Stimulated activated CD4-positive, alpha-beta T cell treated with anti-CD3 and anti-CD28 coated beads, Interleukin-4, amount 100 ng/mL, for 48 hours (primary cell): Measurements from ENCODE around the gene TMEM33.

Experiments
- DNase-seq, 2 donors: peaks; one replicate each; pipeline ENCODE4 v3.0.0-alpha.2; 2020; ENCODE audit warnings: low read depth in 2 of 2

Gene TMEM33

DNA sequence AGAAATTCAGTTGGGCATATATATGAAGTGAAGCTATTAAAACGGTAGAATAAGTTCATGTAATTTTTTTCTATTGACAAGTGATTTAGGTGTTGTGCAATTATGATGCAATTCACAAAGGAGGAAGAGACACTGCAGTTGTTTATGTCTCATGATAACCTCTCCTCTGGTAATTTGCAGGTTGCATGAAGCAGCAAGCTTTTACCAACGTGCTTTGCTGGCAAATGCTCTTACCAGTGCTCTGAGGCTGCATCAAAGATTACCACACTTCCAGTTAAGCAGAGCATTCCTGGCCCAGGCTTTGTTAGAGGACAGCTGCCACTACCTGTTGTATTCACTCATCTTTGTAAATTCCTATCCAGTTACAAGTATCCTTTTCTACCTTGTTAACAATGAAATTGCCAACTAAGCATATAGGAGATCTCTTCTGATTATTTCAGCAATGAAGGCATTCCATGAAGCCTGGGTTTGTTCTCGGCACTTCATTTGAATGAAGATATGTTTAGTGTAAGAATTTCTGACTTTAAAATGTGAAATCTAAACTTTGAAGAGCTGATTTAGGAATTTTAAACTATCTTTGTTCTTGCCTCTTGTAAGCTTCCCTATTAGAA lies 3.9 kb downstream of the TMEM33 start:
- DNase-seq, result no peak

DNA sequence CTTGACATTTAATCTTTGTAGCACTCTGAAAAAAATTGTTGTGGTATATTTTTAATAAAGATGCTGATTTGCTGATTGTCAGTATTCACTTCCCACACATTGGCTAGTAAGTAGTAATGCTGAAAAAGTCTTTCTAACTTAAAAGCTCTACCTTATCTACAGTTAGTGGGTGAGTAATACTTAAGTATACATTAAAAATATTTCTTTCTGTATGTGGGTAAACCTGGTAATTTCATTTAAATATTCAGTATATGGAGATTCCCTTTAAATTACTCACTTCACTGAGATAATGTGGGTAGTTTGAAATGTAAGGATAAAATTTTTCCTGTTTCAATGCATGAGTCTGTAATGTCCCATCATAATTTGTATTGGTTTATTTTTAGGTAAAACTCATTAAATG lies 5.6 kb downstream of the TMEM33 start:
- no peak for DNase-seq

DNA sequence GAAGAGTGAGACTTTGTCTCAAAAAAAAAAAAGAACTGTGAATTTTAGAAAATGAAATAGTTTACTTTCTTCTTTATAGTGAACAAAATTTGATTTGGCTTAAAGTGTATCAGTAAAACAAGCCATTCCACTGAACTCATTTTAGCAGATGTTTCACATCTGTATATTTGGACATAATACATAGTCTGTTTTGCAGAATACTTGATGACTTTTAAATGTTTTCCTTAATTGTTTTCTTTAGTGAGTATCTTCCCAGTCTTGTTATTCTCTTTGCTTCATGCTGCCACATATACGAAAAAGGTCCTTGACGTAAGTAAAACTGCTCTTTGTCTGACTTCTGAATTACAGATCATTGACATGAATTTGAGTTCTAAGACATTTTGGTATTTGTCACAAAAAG lies 8.3 kb downstream of the TMEM33 start:
- DNase-seq, result no peak

DNA sequence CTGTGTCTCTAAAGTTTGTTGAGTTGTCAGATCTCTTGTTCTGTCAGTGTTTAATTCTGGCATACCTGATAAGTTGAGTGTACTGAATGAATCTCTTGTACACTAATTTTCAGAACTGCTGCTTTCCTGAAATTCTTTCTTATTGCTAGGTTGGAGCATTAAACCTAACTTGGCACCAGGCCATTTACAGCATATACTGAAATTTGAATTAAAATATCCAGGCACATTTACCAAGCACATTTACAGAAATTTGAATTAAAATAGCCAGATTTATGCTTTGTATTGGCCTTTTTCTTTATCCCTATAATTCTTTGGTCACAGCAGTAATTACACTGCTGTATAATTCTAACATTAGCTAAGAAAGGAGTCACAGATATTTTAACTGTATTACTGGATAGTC lies 8.9 kb downstream of the TMEM33 start:
- DNase-seq, result no peak

DNA sequence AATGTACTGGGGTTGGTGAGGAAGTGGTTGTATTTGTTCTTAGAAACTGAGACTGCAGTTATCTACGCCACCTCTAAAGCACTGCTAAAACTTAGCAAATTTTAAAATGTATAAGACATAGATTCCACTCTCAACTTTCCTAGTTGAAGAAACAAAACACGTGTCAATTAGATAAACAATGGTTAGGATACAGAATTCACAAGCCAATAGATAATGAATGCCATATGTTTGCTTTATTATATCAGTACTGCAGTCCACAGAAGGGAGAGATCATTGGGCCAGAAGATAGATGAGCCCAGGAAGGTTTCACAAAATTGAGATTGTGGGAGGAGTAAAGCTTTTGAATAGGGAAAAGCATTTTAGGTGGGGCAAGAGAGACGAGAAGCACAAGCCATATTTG lies 14.3 kb downstream of the TMEM33 start:
- no peak for DNase-seq

DNA sequence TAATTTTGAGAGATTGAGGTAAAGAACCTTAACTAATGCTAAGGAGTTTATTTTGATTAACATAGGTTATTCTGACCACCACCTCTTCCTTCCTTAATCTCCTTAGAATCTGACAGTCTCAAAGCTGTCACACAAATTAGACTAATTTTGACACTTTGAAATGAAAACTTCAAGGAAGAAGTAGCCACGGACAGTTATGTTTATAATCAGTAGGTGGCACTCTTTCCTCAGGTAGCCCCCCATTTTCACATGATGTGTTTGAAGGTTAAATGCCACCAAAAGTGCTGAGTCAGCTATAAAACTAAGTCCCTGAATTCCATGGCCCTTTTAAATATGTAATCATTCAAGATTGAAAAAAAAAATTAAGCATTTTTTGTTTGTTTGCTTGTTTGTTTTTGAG lies 22.4 kb downstream of the TMEM33 start:
- DNase-seq, result no peak

DNA sequence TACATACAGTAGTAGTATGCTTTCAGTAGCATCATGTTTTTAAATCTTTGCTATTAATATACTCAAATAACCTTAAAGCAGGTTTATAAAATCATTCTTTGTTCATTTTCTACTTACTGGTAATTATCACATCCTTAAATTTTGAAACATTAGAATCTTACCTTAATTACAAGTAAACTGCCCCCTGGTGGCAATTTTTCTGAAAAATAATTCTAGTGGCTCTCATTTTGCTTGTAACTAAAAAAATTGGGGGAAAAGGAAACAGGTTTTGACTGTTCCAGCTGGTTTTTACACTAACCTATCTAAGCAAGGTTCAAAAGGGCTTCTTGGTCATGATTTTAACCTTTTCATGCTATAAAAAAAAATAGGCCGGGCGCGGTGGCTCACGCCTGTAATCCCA lies 27.9 kb downstream of the TMEM33 start:
- no peak for DNase-seq

DNA sequence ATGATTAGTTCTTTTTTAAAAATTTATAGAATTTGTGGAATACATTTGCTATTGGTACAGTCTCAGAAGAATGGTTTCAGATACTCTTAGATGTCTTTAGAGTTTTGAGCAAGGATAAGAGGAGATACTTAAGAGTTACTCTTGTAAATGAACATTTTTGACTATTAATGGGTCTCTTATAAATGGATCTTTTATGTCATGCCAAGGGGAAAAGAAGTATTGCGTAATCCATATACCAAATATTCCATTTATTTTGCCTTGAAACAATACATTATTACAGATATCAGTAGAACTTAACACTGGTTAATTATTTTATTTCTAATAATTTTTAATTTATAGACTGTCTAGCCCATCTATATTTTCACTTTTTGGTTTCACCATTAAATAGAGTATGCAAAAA lies 29.2 kb downstream of the TMEM33 start:
- DNase-seq, result no peak

DNA sequence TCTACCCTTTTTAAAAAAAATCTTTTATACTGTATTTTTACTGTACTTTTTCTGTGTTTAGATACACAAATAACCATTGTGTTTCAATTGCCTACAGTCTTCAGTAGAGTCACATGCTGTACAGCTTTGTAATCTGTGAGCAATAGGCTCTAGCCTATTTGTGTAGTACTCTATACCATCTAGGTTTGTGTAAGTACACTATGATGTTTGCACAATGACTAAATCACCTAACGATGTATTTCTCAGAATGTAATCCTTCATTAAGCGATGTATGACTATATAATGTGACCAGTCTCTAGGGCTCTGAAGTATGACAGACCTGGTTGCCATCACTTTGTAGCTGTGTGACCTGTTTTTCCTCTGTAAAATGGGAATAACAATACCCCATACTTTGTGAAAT lies 32.2 kb downstream of the TMEM33 start:
- DNase-seq, result no peak

DNA sequence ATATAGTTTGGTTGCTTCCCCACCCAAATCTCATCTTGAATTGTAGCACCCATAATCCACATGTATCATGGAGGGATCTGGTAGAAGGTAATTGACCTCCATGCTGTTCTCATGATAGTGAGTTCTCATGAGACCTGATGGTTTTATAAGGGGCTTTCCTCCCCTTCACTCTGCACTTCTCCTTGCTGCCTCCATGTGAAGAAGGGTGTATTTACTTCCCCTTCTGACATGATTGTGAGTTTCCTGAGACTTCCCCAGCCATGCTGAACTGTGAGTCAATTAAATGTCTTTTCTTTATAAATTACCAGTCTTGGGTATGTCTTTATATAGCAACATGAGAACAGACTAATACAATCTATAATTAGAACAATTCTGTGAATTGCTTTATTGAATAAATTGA lies 34.4 kb downstream of the TMEM33 start:
- no peak for DNase-seq

DNA sequence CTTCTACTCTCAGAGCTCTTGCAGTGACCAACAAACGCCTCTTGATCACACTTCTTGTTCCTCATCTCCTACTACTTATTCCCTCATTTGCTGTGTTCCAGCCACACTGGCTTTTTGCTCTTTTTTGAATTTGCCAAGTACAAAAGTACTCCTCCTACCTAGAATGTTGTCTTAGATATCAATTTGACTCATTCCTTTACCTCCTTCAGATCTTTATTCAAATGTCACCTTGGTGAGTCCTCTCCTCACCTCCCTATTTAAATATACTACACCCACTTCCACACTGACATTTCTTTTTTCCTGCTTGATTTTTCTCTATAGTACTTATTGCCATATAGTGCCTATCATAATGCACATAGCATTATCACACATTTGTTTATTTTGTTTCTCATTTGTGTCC lies 40.1 kb downstream of the TMEM33 start:
- DNase-seq, result no peak

DNA sequence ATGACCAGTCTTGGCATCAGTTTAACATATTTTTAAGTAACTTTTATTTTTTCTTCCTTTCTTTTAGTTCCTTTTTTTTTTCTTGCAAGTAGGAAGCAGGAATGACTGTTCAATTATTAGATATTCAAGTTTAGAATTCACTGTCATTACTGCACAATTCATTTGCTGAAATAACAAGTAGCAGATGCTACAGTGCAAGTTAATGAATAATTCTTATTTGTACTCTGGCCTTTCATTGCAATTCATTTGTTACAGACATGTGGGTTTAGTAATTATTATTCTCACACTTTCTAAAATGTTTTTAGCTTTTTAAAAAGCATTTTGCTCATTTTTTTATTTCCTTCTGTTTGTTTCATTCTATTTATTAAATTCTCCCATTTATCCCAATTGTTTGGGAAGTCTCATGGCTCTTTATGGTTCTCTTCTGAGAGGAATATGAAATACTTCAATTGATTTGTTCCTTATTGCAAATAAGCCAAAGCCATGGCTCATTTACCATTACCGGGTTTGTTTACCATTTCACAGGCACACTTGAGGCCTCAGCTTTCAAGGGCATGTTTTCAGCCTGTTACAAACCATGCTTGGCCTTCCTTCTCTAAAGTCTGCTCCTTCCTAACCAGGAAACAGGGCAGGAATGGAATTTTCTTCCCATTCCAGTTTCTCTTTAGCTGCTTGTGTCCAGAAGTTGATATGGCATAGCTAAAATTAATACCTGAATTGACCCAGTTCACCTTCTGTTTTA lies 41.7 kb downstream of the TMEM33 start:
- DNase-seq, result no peak

DNA sequence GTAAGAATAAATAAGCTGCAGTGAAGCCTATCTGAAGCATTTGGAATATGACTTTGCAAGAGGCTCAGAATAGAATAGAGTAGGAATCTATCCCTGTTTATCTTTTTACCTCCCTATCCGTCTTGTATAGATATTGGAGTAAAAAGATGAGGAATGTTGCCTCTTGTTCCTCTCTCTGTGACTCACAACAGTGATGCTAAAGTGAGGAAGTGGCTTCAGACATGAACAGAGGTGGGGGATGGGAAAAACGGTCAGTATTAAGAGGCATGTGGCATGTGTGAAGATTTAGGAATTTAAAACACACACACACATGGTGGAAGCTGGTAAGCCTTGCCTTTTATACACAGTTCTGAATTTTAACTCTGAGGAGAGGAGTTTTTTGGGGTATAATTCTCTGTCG lies 42.5 kb downstream of the TMEM33 start:
- DNase-seq, result no peak

DNA sequence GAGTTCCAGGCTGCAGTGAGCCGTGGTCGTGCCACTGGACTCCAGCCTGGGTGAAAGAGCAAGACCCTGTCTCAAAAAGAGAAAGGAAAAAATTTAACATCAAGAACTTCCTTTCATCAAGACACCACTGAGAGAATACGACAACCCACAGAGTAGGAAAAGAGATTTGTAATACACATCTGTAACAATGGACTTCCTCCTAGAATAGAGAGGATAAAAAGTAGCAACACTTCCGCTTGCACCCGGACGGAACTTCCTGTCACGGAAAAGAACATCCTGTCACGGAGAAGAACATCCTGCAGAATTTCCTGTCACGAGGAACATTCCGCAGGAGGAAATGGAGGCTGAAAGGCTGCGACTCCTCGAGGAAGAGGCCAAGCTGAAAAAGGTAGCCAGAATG lies 46.2 kb downstream of the TMEM33 start, which contains the start of gene DCAF4L1:
Gene DCAF4L1 (plus strand): TSS at position 301 of the 400 bp plus-strand sequence. CDS start 37 bp downstream, at position 338.
- DNase-seq, result no peak

DNA sequence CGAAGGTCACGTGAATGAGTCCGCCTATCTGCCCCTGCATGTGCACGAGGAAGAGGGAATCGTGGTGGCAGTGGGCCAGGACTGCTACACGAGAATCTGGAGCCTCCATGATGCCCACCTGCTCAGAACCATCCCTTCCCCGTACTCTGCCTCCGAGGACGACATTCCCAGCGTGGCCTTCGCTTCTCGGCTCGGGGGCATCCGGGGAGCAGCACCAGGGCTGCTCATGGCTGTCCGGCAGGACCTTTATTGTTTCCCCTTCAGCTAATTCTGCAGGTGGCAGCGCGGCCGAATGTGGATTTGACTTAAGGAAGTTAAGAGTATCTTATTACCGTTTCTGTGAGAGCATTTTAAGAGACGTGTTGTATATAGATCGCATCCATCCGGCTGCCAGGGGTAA lies 47.5 kb downstream of the TMEM33 start:
- DNase-seq, result no peak

DNA sequence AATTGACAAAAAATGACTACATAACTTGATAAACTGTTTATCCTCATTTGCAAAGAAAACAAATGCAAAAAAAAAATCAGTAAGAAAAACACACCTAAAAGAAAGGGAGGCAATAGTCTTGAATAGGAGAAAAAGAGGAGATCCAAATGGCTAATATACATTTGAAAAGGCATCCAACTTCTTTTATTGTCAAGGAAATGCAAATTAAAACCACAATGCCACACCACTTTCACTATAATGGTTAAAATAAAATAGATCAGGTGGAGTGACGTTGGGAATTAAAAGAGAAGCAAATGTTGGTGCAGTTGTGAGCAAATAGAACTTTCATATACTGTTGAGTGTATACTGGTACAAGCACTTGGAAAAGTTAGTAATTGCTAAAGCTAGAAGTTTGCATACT lies 49.9 kb downstream of the TMEM33 start:
- no peak for DNase-seq

DNA sequence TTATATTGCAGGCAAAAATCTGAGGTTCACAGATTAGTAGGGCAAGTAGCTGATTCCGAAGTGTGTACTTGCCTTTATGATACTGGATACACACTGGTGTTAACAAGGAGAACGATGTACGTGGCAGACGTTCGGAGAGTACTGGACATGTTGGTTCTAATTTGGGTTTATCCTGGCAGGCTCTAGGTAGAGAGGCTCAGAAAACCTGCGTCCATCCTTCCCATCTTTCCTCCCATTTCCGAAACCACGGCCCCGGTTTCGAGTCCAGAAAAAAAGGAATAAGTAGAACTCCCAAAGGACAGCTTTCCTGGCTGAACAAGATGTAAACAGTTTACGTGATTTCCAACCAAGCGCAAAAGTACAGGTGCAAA lies 54.8 kb downstream of the TMEM33 start:
- no peak for DNase-seq

DNA sequence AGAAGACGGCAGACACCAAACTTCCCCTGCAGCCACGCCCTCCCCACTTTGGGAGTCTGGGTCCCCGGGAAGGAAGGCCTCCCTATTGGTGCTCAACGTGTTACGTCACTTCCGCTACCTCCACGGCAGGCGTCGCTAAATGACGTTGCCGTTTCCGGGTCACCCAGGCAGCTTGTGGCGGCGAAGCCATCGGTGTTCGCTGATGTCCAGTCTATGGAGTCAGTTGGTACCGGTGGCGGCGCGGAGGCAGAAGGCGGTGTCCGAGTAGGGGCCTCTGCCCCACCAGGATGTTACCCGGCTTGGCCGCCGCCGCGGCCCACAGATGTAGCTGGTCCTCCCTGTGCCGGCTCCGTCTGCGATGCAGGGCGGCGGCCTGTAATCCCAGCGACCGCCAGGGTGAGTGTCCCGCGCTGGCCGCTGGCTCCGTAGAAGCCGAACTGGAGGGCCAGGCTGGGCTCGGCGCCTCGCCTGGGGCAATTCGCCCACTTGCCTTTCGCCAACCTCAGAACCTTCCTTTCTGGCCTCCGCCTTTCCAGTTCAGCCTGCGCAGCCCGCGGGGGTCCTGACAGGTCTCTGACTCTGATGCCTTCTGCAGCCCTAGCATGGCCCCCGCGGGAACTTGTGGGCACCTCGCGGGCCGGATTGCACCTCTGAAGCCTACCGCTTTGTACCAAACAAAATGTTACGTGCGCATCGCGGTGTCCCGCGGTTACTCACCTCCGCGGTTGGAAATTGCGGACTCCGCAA lies 55.3 kb downstream of the TMEM33 start, which contains the start of gene SLC30A9:
Gene SLC30A9 (plus strand): TSS at position 166 of the 747 bp plus-strand sequence. CDS start 122 bp downstream, at position 288.
- DNase-seq, result peak; percentile 82 to 88

DNA sequence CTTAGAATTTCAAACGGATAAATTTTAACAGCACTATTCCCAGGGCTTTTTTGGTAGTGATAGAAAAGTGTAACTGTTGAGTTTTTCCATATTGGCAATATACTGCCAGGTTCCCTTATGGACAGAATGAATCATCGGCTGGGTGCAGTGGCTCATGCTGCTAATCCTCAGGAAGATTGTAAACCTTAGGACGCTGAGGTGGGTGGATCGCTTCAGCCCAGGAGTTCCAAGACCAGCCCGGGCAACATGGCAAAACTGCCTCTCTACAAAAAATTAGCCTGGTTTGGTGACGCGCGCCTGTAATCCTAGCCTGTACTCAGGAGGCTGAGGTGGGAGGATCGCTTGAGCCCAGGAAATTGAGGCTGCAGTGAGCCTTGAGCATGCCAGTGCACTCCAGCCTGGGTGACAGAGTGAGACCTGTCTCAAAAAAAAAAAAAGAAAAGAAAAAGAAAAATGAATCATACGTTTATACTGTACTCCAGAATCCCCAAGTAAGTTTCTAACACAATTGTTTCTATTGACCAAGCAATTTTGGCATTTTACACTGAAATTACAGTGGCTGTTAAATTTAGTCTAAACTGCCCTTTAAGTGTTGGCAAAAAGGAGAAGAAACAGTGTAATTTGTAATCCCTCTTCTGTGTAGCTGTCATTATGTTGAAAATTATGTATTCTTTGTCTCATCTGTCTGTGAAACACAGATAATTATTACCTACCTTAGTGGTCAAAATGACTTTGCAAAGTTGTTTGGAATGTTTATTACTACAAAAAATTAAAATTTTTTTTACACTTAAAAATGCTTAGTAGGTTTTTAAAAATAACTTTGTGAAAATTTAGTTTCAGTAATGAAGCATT lies 56.9 kb downstream of the TMEM33 start:
- DNase-seq, result no peak

DNA sequence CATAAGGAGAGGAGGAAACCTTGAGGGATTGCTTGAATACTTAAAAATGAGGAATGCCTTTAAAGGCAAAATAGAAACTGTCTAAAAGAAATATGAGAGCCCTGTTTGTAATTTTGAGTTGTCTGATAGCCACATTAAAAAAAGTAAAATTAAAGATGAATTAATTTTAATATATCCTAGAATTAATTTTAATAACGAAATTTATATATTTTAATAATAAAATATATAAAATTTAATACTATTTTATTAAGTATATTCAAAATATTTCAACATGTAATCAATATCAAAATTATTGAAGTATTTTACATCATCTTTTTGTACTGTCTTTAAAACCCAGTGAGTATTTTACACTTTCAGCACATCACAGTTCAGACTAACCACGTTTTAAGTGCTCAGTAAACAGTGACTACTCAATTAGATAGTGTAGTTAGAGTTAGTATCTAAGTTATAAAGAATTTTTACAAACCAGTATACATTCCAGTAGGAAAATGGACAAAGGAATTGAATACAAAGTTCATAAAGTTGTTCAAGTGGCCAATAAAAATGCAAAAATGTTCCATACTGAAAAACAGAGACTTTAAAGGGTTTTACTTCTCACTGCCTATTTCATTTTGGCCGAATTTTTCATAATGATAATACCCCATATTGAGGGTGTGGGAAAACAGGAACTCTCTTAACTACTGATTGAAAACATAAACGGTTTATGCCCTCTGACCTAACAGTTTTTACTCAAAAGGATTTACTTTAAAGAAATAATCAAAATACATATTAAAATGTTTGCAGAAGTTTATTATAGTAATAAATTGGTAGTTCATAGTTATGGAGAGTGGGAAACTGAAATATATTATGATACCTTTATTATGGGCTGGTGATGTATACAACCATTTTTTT lies 58.0 kb downstream of the TMEM33 start:
- DNase-seq, result no peak

DNA sequence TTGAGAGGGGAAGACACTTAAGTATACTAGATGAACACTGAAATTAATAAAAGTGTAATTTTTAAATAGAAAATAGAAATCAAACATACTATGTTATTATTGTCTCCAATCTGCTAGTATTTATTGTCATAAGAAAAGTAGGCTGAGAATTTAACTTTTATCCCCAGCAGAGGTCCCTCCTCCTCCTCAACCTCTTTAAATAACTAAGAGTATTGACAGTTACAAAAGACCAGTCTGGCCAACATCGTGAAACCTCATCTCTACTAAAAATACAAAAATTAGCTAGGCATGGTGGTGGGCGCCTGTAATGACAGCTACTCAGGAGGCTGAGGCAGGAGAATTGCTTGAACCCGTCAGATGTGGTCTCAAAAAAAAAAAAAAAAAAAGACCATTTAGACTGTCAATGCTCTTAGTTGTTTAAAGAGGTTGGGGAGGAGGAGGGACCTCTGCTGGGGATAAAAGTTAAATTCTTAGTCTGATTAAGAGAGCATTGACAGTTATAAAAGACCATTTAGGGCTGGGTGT lies 59.3 kb downstream of the TMEM33 start:
- DNase-seq, result no peak
